Panc1 (cell line): ENCODE results near the gene GPR142. TPM values are rescaled to one million over a fixed set of nuclear protein-coding genes. Genes with fewer than 3 reads are reported as not detected.

Source experiments
- ATAC-seq: fragments of 200-7000 bp; cut with Tn5 transposase; 2 replicates; pipeline ENCODE4 v1.9.1; 2020; ENCODE audit warnings: mild to moderate bottlenecking, moderate library complexity
- BruUV-seq: library from RNA; stranded (reverse); fragments of 400-500 nt; replicated peaks from 2 replicates; lab custom pipeline; 2021; lab: Mats Ljungman, UMichigan
- CTCF ChIA-PET: fragments of 300-600 bp; sonication (Branson Sonifier 250); formaldehyde crosslinking; loops from one replicate; lab custom pipeline; 2022; ENCODE audit warnings: antibody characterized with exemption; lab: Charles Lee
- POLR2A ChIA-PET: fragments of 300-600 bp; sonication (Branson Sonifier 250); formaldehyde crosslinking; loops from one replicate; lab custom pipeline; 2022; ENCODE audit warnings: antibody characterized with exemption; lab: Charles Lee
- DNase-seq: peaks from one replicate; pipeline ENCODE4 v3.0.0-alpha.2; 2010; ENCODE audit warnings: low read depth, low spot score
- H3K27ac ChIP-seq: 2 replicates; pipeline ENCODE4 v1.5.1; 2011; ENCODE audit warnings: mild to moderate bottlenecking, low read length, inconsistent platforms
- H3K27me3 ChIP-seq: fragments of 200-500 bp; sonication (Bioruptor generic); 2 replicates; pipeline ENCODE4 v1.6.0; 2014; ENCODE audit warnings: low read length, inconsistent platforms; ENCODE audit not compliant: control insufficient read depth, insufficient read depth
- H3K36me3 ChIP-seq: fragments of 200-500 bp; sonication (Bioruptor generic); 2 replicates; pipeline ENCODE4 v1.5.1; 2014; ENCODE audit warnings: inconsistent platforms, mild to moderate bottlenecking, low read length, moderate library complexity; ENCODE audit not compliant: control insufficient read depth, insufficient read depth
- H3K4me1 ChIP-seq: 2 replicates; pipeline ENCODE4 v1.5.1; 2011; ENCODE audit warnings: inconsistent platforms, mild to moderate bottlenecking, low read length, moderate library complexity; ENCODE audit not compliant: control insufficient read depth, insufficient read depth
- H3K4me3 ChIP-seq, 2 experiments: 2 replicates each; pipeline ENCODE4 v1.5.1; 2011 to 2012; ENCODE audit warnings: low read depth in 2 of 2, low read length in 2 of 2, mild to moderate bottlenecking in 2 of 2, inconsistent platforms in 1 of 2, moderate library complexity in 1 of 2
- H3K9me3 ChIP-seq: fragments of 200-500 bp; sonication (Bioruptor generic); 2 replicates; pipeline ENCODE4 v1.5.1; 2014; ENCODE audit warnings: low read depth, mild to moderate bottlenecking, inconsistent platforms, low read length, moderate library complexity; ENCODE audit not compliant: control insufficient read depth, insufficient read depth
- POLR2AphosphoS5 ChIP-seq: IDR thresholded peaks from 2 replicates; pipeline ENCODE4 v1.6.1; 2012; ENCODE audit warnings: mild to moderate bottlenecking, low read depth, low read length, moderate library complexity
- SIN3A ChIP-seq: IDR thresholded peaks from 2 replicates; pipeline ENCODE4 v1.6.1; 2012; ENCODE audit warnings: low read depth, mild to moderate bottlenecking, low read length, moderate library complexity, borderline replicate concordance; ENCODE audit not compliant: insufficient read depth
- TCF7L2 ChIP-seq: IDR thresholded peaks from 2 replicates; pipeline ENCODE4 v1.6.1; 2011; ENCODE audit warnings: mild to moderate bottlenecking, low read depth, low read length, inconsistent platforms
- in situ Hi-C: cut with HindIII; loops from 2 replicates; pipeline ENCODE4 v1.10.0; 2016; ENCODE audit warnings: low sequenced_read_pairs, low pct_unique_long_range_greater_than_20kb
- intact Hi-C: fragments of 100-400 bp; cut with micrococcal nuclease; formaldehyde crosslinking; loops from one replicate; pipeline ENCODE4 v1.10.0; 2022; ENCODE audit not compliant: unreplicated experiment
- total RNA-seq: library from RNA; stranded (reverse); gene quantifications from one replicate; pipeline ENCODE4 v1.2.1, GENCODE V29; 2021; ENCODE audit not compliant: unreplicated experiment
- TF ChIP-seq, protein P1 (sequence below): fragments of 450-650 bp; IDR thresholded peaks from 2 replicates; pipeline ENCODE4 v1.5.1; 2017; ENCODE audit warnings: mild to moderate bottlenecking
- TF ChIP-seq, protein P2 (sequence below), 2 experiments: IDR thresholded peaks; 2 replicates each; pipeline ENCODE4 v1.6.1; 2011 to 2012; ENCODE audit warnings: low read depth in 2 of 2, control low read depth in 1 of 2, low read length in 1 of 2, mild to moderate bottlenecking in 1 of 2, moderate library complexity in 1 of 2; ENCODE audit not compliant: insufficient read depth in 1 of 2

Gene GPR142
- total RNA-seq, 1 experiment from 2014 or later, result not detected

DNA sequence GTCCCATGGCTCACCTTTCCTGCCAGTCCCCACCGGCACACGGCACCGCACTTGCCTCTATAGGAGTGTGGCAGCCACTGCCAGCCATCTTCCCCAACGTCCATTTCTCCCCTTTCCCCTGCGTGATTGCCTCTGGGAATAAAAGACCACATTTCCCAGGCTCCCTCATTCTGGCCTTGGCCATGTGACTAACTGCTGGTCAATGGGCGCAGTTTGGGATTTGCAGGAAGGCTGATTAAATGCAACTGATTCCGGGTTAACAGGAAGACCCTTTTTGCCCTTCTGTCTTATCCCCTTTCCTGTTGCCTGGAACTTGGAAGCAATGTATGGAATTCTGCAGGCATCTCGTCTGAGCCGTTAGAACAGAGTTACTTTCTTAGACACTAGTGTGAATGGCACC, 8.6 kb upstream of the GPR142 start:
- TF ChIP-seq, protein P1, sequence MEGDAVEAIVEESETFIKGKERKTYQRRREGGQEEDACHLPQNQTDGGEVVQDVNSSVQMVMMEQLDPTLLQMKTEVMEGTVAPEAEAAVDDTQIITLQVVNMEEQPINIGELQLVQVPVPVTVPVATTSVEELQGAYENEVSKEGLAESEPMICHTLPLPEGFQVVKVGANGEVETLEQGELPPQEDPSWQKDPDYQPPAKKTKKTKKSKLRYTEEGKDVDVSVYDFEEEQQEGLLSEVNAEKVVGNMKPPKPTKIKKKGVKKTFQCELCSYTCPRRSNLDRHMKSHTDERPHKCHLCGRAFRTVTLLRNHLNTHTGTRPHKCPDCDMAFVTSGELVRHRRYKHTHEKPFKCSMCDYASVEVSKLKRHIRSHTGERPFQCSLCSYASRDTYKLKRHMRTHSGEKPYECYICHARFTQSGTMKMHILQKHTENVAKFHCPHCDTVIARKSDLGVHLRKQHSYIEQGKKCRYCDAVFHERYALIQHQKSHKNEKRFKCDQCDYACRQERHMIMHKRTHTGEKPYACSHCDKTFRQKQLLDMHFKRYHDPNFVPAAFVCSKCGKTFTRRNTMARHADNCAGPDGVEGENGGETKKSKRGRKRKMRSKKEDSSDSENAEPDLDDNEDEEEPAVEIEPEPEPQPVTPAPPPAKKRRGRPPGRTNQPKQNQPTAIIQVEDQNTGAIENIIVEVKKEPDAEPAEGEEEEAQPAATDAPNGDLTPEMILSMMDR, result no peak
- TF ChIP-seq POLR2AphosphoS5, result no peak
- TF ChIP-seq SIN3A, result no peak
- no peak for TF ChIP-seq TCF7L2
- TF ChIP-seq, protein P2, sequence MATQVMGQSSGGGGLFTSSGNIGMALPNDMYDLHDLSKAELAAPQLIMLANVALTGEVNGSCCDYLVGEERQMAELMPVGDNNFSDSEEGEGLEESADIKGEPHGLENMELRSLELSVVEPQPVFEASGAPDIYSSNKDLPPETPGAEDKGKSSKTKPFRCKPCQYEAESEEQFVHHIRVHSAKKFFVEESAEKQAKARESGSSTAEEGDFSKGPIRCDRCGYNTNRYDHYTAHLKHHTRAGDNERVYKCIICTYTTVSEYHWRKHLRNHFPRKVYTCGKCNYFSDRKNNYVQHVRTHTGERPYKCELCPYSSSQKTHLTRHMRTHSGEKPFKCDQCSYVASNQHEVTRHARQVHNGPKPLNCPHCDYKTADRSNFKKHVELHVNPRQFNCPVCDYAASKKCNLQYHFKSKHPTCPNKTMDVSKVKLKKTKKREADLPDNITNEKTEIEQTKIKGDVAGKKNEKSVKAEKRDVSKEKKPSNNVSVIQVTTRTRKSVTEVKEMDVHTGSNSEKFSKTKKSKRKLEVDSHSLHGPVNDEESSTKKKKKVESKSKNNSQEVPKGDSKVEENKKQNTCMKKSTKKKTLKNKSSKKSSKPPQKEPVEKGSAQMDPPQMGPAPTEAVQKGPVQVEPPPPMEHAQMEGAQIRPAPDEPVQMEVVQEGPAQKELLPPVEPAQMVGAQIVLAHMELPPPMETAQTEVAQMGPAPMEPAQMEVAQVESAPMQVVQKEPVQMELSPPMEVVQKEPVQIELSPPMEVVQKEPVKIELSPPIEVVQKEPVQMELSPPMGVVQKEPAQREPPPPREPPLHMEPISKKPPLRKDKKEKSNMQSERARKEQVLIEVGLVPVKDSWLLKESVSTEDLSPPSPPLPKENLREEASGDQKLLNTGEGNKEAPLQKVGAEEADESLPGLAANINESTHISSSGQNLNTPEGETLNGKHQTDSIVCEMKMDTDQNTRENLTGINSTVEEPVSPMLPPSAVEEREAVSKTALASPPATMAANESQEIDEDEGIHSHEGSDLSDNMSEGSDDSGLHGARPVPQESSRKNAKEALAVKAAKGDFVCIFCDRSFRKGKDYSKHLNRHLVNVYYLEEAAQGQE (IDR thresholded peaks at IDR 0.05; ENCODE audit: insufficient read depth in 1 of 2, low read depth in 2 of 2, low read length in 1 of 2), result no peak
- no peak for DNase-seq
- Histone ChIP-seq H3K9me3 (no peaks in the 10 kb centered on the region), H3K4me3 (no peak overlapping the region), H3K27ac (no peak overlapping the region), H3K27me3 (peaks cover 3% of the 10 kb centered on the region), H3K4me1 (no peaks in the 10 kb centered on the region), H3K36me3 (no peaks in the 10 kb centered on the region)
- ChIA-PET CTCF (interaction anchor here (0.9 kb wide), 1 partner anchor 9 kb away, joined by 3 read pairs; no protein-coding TSS in a partner anchor), POLR2A (no interaction called here)
- no peak for ATAC-seq
- BruUV-seq, result no TSS peak
- intact Hi-C loops, result no loop called here
- in situ Hi-C loops, result no loop called here

DNA sequence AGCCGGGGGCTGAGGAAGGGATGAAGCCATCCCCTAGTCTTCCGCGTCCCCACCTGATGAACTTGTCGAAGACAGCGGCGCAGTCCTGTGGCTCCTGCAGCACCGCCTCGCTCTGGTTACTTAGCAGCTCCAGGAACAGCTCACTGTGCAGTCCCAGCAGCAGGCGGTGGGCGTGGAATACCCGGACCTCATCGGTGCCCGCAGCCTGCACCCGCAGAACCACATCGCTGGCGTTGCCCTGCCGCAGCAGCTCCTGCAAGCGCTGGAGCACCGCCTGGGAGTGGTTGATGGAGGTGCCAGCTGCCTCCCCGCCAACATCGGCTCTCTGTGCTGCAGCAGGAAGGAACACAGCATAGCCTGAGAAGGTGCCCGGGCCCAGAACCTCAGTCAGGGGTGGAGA, 7.4 kb upstream of the GPR142 start:
- ChIA-PET POLR2A (no interaction called here), CTCF (interaction anchor here (0.6 to 1.9 kb wide), 2 partner anchors 10 to 54 kb away, joined by 3 to 9 read pairs; no protein-coding TSS in a partner anchor)
- in situ Hi-C loops (no loop called here), intact Hi-C loops (no loop called here)
- Histone ChIP-seq H3K27me3 (no peaks in the 10 kb centered on the region; the same call in 1 of the 2 replicates), H3K9me3 (no peaks in the 10 kb centered on the region), H3K4me1 (no peaks in the 10 kb centered on the region), H3K27ac (no peak overlapping the region), H3K36me3 (no peaks in the 10 kb centered on the region), H3K4me3 (no peak overlapping the region)
- ATAC-seq (no peak), DNase-seq (no peak)
- BruUV-seq, result no TSS peak
- TF ChIP-seq SIN3A (no peak), TCF7L2 (no peak), POLR2AphosphoS5 (no peak)
- TF ChIP-seq, protein P2 (IDR thresholded peaks at IDR 0.05; ENCODE audit: insufficient read depth in 1 of 2, low read depth in 2 of 2, low read length in 1 of 2), result no peak
- TF ChIP-seq, protein P1, result no peak
